Measurements from ENCODE around the gene SMAD5. TPM values are rescaled to one million over a fixed set of nuclear protein-coding genes. Genes with fewer than 3 reads are reported as not detected.

Gene SMAD5
- total RNA-seq, 6 experiments from 2014 or later, result 19.2 to 49.2 (median 30.6) TPM

- 87% methylated on average over 2 of the region's 2 CpGs for WGBS (ENCODE audit: insufficient coverage, low coverage, low lambda C conversion rate, missing lambda C conversion rate)
- ATAC-seq (no peak), DNase-seq (no peak)
- no peaks in the 10 kb centered on the region for H3K9me3 ChIP-seq
- H3K4me1 ChIP-seq, result peaks cover 0 to 16% (median 4%) of the 10 kb centered on the region in 4 donors
- H3K27me3 ChIP-seq, result no peaks in the 10 kb centered on the region
- no peaks in the 10 kb centered on the region for H3K36me3 ChIP-seq
- TF ChIP-seq, protein P1, sequence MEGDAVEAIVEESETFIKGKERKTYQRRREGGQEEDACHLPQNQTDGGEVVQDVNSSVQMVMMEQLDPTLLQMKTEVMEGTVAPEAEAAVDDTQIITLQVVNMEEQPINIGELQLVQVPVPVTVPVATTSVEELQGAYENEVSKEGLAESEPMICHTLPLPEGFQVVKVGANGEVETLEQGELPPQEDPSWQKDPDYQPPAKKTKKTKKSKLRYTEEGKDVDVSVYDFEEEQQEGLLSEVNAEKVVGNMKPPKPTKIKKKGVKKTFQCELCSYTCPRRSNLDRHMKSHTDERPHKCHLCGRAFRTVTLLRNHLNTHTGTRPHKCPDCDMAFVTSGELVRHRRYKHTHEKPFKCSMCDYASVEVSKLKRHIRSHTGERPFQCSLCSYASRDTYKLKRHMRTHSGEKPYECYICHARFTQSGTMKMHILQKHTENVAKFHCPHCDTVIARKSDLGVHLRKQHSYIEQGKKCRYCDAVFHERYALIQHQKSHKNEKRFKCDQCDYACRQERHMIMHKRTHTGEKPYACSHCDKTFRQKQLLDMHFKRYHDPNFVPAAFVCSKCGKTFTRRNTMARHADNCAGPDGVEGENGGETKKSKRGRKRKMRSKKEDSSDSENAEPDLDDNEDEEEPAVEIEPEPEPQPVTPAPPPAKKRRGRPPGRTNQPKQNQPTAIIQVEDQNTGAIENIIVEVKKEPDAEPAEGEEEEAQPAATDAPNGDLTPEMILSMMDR (IDR thresholded peaks at IDR 0.05), result no peak
- no peak for TF ChIP-seq POLR2A (IDR thresholded peaks at IDR 0.05)
- no peak overlapping the region for H3K4me3 ChIP-seq
- intact Hi-C loops (cut with DNase I), result no loop called here
- no peak overlapping the region for H3K27ac ChIP-seq
Measured at GRCh38 chr5:136130581-136130980, 2.1 kb upstream of the SMAD5 start.

DNA sequence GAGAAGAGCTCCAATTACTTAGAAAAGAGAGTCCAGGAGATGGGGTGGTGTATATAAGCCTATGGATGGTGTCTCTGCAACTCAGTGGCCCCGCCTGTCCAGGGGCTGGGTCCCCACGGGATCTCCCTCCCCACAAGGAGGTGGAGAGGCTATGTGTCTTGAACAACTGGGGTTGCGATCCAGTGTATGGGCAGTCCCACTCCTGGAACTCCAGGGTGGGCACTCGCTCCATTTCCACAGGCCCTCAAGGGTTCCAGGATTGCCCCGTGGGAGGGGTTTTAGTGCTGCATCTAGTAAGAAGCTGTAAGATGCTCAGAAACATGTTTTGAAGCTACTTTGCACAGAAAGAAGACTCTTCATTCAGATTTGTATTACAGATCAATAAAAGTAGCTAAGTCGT is 558 bp upstream of the SMAD5 start:
- Histone ChIP-seq H3K4me3 (peak overlapping the region; percentile 90 to 99 (median 95)), H3K27me3 (no peaks in the 10 kb centered on the region), H3K9me3 (no peaks in the 10 kb centered on the region), H3K36me3 (no peaks in the 10 kb centered on the region), H3K4me1 (peaks cover 0 to 18% (median 4%) of the 10 kb centered on the region in 4 donors), H3K27ac (peak overlapping the region; percentile 98 to 99 (median 99))
- DNase-seq (peak in 1 of 3 donors; percentile 21), ATAC-seq (no peak)
- WGBS (ENCODE audit: insufficient coverage, low coverage, low lambda C conversion rate, missing lambda C conversion rate), result 62% methylated on average over 3 of the region's 6 CpGs
- TF ChIP-seq, protein P1 (IDR thresholded peaks at IDR 0.05), result no peak
- TF ChIP-seq POLR2A (IDR thresholded peaks at IDR 0.05), result no peak
- intact Hi-C loops (cut with DNase I), result no loop called here

GRCh38 chr5:136133222-136133921 is 727 bp downstream of the SMAD5 start:
- Histone ChIP-seq H3K36me3 (no peaks in the 10 kb centered on the region), H3K4me3 (peak overlapping the region; percentile 90 to 99 (median 95)), H3K9me3 (no peaks in the 10 kb centered on the region), H3K27ac (peak overlapping the region; percentile 98 to 99 (median 99)), H3K27me3 (no peaks in the 10 kb centered on the region), H3K4me1 (peaks cover 0 to 27% (median 4%) of the 10 kb centered on the region in 4 donors)
- WGBS (ENCODE audit: insufficient coverage, low coverage, low lambda C conversion rate, missing lambda C conversion rate), result 0% methylated on average over 11 of the region's 32 CpGs
- peak; percentile 42 to 68 (median 61) for DNase-seq
- ATAC-seq, result peak; percentile 41 to 63 (median 58)
- no peak for TF ChIP-seq POLR2A (IDR thresholded peaks at IDR 0.05)
- TF ChIP-seq, protein P1 (IDR thresholded peaks at IDR 0.05), result no peak
- intact Hi-C loops (cut with DNase I), result no loop called here

GRCh38 chr5:136133922-136134379 is 1.3 kb downstream of the SMAD5 start:
- H3K27me3 ChIP-seq, result no peaks in the 10 kb centered on the region
- no peaks in the 10 kb centered on the region for H3K36me3 ChIP-seq
- ATAC-seq, result no peak
- peaks cover 0 to 27% (median 4%) of the 10 kb centered on the region in 4 donors for H3K4me1 ChIP-seq
- no peak for TF ChIP-seq POLR2A (IDR thresholded peaks at IDR 0.05)
- TF ChIP-seq, protein P1 (IDR thresholded peaks at IDR 0.05), result no peak
- DNase-seq, result no peak
- no peaks in the 10 kb centered on the region for H3K9me3 ChIP-seq
- intact Hi-C loops (cut with DNase I), result no loop called here
- peak overlapping the region in 2 of 3 donors; percentile 30 to 99 for H3K27ac ChIP-seq
- peak overlapping the region; percentile 90 to 99 (median 95) for H3K4me3 ChIP-seq
- 12% methylated on average over 5 of the region's 5 CpGs for WGBS (ENCODE audit: insufficient coverage, low coverage, low lambda C conversion rate, missing lambda C conversion rate)
